OCI-LY7 (cell line): Measurements from ENCODE around the gene SPTAN1. TPM values are rescaled to one million over a fixed set of nuclear protein-coding genes. Genes with fewer than 3 reads are reported as not detected.

Source experiments
- BruUV-seq: library from RNA; stranded (reverse); fragments of 400-500 nt; replicated peaks from 2 replicates; lab custom pipeline; 2021; lab: Mats Ljungman, UMichigan
- CTCF ChIA-PET: fragments of 300-600 bp; sonication (Branson Sonifier 250); formaldehyde crosslinking; loops from one replicate; lab custom pipeline; 2022; ENCODE audit warnings: antibody characterized with exemption; ENCODE audit not compliant: unreplicated experiment; lab: Charles Lee
- POLR2A ChIA-PET: fragments of 300-600 bp; sonication (Branson Sonifier 250); formaldehyde crosslinking; loops from one replicate; lab custom pipeline; 2022; ENCODE audit warnings: antibody characterized with exemption; lab: Charles Lee
- DNase-seq: peaks from one replicate; pipeline ENCODE4 v3.0.0-alpha.2; 2015; ENCODE audit warnings: low spot score
- H2AFZ ChIP-seq: fragments of 200-600 bp; sonication (generic), shearing (Covaris generic); 2 replicates; pipeline ENCODE4 v1.6.1; 2014; ENCODE audit warnings: mild to moderate bottlenecking, antibody characterized with exemption, low read length, moderate library complexity
- H3K27ac ChIP-seq: fragments of 200-600 bp; sonication (generic); 2 replicates; pipeline ENCODE4 v1.5.1; 2014; ENCODE audit warnings: mixed run types, low read depth, mild to moderate bottlenecking, moderate library complexity, low read length, inconsistent platforms; ENCODE audit not compliant: poor library complexity, severe bottlenecking
- H3K36me3 ChIP-seq: fragments of 200-600 bp; sonication (generic); 2 replicates; pipeline ENCODE4 v1.6.1; 2014; ENCODE audit warnings: mild to moderate bottlenecking, antibody characterized with exemption, low read length, moderate library complexity, mixed read lengths; ENCODE audit not compliant: insufficient read depth
- H3K4me1 ChIP-seq: fragments of 200-600 bp; sonication (generic); 2 replicates; pipeline ENCODE4 v1.5.1; 2014; ENCODE audit warnings: mild to moderate bottlenecking, low read length; ENCODE audit not compliant: insufficient read depth, poor library complexity, severe bottlenecking
- H3K4me2 ChIP-seq: fragments of 200-600 bp; sonication (generic); 2 replicates; pipeline ENCODE4 v1.6.1; 2014; ENCODE audit warnings: mild to moderate bottlenecking, low read length
- H3K4me3 ChIP-seq: fragments of 200-600 bp; sonication (generic); 2 replicates; pipeline ENCODE4 v1.5.1; 2014; ENCODE audit warnings: mild to moderate bottlenecking, low read depth, low read length; ENCODE audit not compliant: poor library complexity, severe bottlenecking
- H3K79me2 ChIP-seq: fragments of 200-600 bp; sonication (generic); 2 replicates; pipeline ENCODE4 v1.6.1; 2016; ENCODE audit warnings: low read depth, mild to moderate bottlenecking, low read length, moderate library complexity, mixed read lengths; ENCODE audit not compliant: insufficient read depth
- H3K9me2 ChIP-seq: fragments of 200-600 bp; sonication (generic); 2 replicates; pipeline ENCODE4 v1.6.1; 2016; ENCODE audit warnings: mild to moderate bottlenecking, low read length, mixed read lengths; ENCODE audit not compliant: insufficient read depth
- H3K9me3 ChIP-seq: fragments of 200-600 bp; sonication (generic); 2 replicates; pipeline ENCODE4 v1.6.1; 2014; ENCODE audit warnings: mild to moderate bottlenecking, mixed run types, low read length, mixed read lengths
- H4K20me1 ChIP-seq: fragments of 200-600 bp; sonication (generic); 2 replicates; pipeline ENCODE4 v1.6.1; 2014; ENCODE audit warnings: mild to moderate bottlenecking, antibody characterized with exemption, low read length, moderate library complexity, mixed read lengths; ENCODE audit not compliant: insufficient read depth
- EZH2phosphoT487 ChIP-seq: fragments of 200-600 bp; sonication (generic); IDR thresholded peaks from 2 replicates; pipeline ENCODE4 v1.6.1; 2018; ENCODE audit warnings: low read depth, borderline replicate concordance, mild to moderate bottlenecking, mixed run types, antibody characterized with exemption, low read length, moderate library complexity, mixed read lengths
- intact Hi-C: fragments of 100-400 bp; cut with micrococcal nuclease; formaldehyde crosslinking; loops from one replicate; pipeline ENCODE4 v1.10.0; 2022; ENCODE audit not compliant: unreplicated experiment
- total RNA-seq, 2 experiments: library from RNA; depleted of rRNA in 1 of 2; stranded (reverse); fragments of >200 nt in 1 of 2; shearing (Covaris generic) in 1 of 2; gene quantifications; 2 replicates each; pipeline ENCODE4 v1.2.3, GENCODE V29; 2014 to 2022
- TF ChIP-seq, protein P1 (sequence below): fragments of 200-600 bp; sonication (generic); conservative IDR thresholded peaks from 2 replicates; pipeline ENCODE4 v1.5.1; 2014; ENCODE audit warnings: mild to moderate bottlenecking, antibody characterized with exemption, low read length, moderate library complexity, mixed read lengths

Gene SPTAN1
- total RNA-seq, 2 experiments from 2014 or later = 239 to 259 TPM

DNA sequence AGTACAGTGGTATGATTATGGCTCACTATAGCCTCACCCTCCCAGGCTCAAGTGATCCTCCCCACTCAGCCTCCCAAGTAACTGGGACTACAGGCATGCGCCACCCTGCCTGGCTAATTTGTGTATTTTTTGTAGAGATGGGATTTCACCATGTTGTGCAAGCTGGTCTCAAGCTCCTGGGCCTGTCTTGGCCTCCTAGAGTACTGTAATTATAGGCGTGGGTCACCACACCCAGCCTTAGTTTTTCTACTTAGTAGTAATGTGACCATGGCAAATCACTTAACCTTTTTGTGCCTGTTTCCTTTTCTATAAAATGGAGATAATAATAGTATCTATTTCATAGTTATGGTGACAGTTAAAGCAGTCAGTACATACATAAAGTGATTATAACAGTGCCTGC is 25.7 kb upstream of the SPTAN1 start:
- Histone ChIP-seq H3K4me3 (no peak overlapping the region), H3K27ac (no peak overlapping the region), H4K20me1 (no peaks in the 10 kb centered on the region), H3K4me1 (no peaks in the 10 kb centered on the region), H2AFZ (no peak overlapping the region), H3K9me3 (no peaks in the 10 kb centered on the region), H3K36me3 (peaks cover 81% of the 10 kb centered on the region), H3K79me2 (no peaks in the 10 kb centered on the region), H3K9me2 (no peaks in the 10 kb centered on the region), H3K4me2 (no peak overlapping the region)
- no peak for DNase-seq
- ChIA-PET CTCF (no interaction called here), POLR2A (interaction anchor here (1.3 to 1.5 kb wide), 2 partner anchors 23 to 25 kb away, joined by 3 to 5 read pairs; partner anchors contain the start of gene SPTAN1)
- intact Hi-C loops = no loop called here
- BruUV-seq = no TSS peak
- TF ChIP-seq, protein P1, sequence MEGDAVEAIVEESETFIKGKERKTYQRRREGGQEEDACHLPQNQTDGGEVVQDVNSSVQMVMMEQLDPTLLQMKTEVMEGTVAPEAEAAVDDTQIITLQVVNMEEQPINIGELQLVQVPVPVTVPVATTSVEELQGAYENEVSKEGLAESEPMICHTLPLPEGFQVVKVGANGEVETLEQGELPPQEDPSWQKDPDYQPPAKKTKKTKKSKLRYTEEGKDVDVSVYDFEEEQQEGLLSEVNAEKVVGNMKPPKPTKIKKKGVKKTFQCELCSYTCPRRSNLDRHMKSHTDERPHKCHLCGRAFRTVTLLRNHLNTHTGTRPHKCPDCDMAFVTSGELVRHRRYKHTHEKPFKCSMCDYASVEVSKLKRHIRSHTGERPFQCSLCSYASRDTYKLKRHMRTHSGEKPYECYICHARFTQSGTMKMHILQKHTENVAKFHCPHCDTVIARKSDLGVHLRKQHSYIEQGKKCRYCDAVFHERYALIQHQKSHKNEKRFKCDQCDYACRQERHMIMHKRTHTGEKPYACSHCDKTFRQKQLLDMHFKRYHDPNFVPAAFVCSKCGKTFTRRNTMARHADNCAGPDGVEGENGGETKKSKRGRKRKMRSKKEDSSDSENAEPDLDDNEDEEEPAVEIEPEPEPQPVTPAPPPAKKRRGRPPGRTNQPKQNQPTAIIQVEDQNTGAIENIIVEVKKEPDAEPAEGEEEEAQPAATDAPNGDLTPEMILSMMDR = no peak

DNA sequence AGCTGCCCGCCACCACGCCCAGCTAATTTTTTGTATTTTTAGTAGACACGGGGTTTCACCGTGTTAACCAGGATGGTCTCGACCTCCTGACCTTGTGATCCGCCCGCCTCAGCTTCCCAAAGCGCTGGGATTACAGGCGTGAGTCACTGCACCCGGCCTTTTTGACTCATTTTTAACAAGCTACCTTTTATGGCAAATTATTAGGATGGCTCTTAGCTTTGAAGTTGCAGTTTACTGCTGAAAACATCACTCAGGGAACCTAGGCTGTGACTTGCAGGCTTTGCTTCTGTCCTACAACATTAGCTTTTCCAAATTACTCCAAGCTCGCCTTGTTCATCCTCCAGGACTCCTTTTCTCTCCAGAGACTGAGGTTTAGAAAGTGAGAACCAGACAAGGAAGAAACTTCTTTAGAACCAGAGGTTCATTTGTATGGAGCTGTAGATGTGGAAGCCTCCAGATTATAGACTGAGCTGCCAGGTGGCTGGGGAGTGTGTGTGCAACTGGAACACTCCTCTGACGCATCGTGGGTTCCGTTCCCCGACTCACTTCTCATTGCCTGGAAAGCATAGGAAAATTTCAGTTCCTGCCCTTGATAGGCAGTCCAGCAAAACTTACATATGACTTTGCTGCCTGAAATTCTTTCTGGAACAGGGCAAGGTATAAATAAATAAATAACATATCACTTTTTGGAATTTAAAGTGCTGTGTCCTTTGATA is 23.8 kb upstream of the SPTAN1 start:
- no peaks in the 10 kb centered on the region for H3K9me2 ChIP-seq
- no peaks in the 10 kb centered on the region for H3K79me2 ChIP-seq
- no peak for DNase-seq
- BruUV-seq = no TSS peak
- H3K4me3 ChIP-seq = no peak overlapping the region
- ChIA-PET POLR2A (interaction anchor here (0.7 kb wide), 1 partner anchor 13 kb away, joined by 3 read pairs; no protein-coding TSS in a partner anchor), CTCF (no interaction called here)
- no peak overlapping the region for H3K27ac ChIP-seq
- no peak overlapping the region for H2AFZ ChIP-seq
- H3K36me3 ChIP-seq = peaks cover 85% of the 10 kb centered on the region
- no peaks in the 10 kb centered on the region for H4K20me1 ChIP-seq
- H3K9me3 ChIP-seq = no peaks in the 10 kb centered on the region
- no peak overlapping the region for H3K4me2 ChIP-seq
- no peaks in the 10 kb centered on the region for H3K4me1 ChIP-seq
- TF ChIP-seq EZH2phosphoT487 = no peak
- TF ChIP-seq, protein P1 = no peak
- intact Hi-C loops = no loop called here

GRCh38 chr9:128529191-128529590 is 23.2 kb upstream of the SPTAN1 start:
- Histone ChIP-seq H3K79me2 (no peaks in the 10 kb centered on the region), H3K4me2 (no peak overlapping the region), H3K9me3 (no peaks in the 10 kb centered on the region), H3K27ac (no peak overlapping the region), H2AFZ (no peak overlapping the region), H3K9me2 (no peaks in the 10 kb centered on the region), H3K4me1 (no peaks in the 10 kb centered on the region), H3K4me3 (no peak overlapping the region), H4K20me1 (no peaks in the 10 kb centered on the region), H3K36me3 (peaks cover 85% of the 10 kb centered on the region)
- TF ChIP-seq, protein P1 = no peak
- no peak for TF ChIP-seq EZH2phosphoT487
- no peak for DNase-seq
- BruUV-seq = no TSS peak
- ChIA-PET POLR2A (interaction anchor here (0.7 kb wide), 1 partner anchor 13 kb away, joined by 3 read pairs; no protein-coding TSS in a partner anchor), CTCF (no interaction called here)
- intact Hi-C loops = no loop called here
